Activated effector memory CD4-positive, alpha-beta T cell treated with anti-CD3 and anti-CD28 coated beads, Interleukin-2, amount 50 U/mL, for 16 hours (primary cell): ENCODE measurements around the gene RSPH10B.
"Not testable (repeated sequence)": the region's sequence is repeated elsewhere in the genome, so short reads cannot be mapped to it uniquely, and the experiment has no call there.

Source experiments
- DNase-seq: peaks from one replicate; pipeline ENCODE4 v3.0.0-alpha.2; 2020

RSPH10B gene

GRCh38 chr7:5970347-5970911 lies at the start of gene RSPH10B:
RSPH10B (minus strand) TSS chr7:5970689; CDS start chr7:5967116, 3,573 bp downstream.
- not testable (repeated sequence) for DNase-seq

- DNase-seq: no peak
These were observed 46.1 kb upstream of the RSPH10B start for GRCh38 chr7:6016653-6016966.

GRCh38 chr7:6015917-6016652 lies 45.6 kb upstream of the RSPH10B start:
- no peak for DNase-seq

DNA sequence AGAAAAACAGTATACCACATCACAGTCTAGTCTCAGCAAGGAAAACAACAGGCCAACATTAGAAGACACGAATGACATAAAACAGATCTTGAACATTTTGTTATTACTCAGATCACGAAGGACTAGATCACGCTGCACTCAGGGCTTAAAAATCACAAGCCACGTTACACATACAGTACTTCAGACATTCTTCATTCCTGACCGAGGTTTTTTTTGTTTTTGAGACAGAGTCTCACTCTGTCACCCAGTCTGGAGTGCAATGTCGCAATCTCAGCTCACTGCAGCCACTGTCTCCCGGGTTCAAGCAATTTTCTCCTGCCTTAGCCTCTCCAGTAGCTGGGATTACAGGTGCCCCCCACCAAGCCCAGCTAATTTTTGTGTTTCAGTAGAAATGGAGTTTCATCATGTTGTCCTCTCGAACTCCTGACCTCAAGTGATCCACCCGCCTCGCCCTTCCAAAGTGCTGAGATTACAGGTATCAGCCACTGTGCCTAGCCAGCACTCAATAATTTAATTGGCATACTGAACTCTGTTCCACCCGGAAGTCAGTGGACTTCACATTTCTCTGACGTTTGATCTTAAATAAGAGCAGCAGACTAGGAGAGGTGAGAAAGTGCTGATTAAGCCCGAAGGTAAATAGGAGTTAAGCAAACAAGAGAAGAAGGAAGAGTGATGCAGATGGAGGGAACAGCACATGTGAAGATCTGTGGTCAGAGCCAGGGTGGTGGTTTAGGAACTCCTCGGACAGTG lies 42.0 kb upstream of the RSPH10B start:
- DNase-seq: no peak

- no peak for DNase-seq
These were observed 41.1 kb upstream of the RSPH10B start for GRCh38 chr7:6011541-6011940.

DNA sequence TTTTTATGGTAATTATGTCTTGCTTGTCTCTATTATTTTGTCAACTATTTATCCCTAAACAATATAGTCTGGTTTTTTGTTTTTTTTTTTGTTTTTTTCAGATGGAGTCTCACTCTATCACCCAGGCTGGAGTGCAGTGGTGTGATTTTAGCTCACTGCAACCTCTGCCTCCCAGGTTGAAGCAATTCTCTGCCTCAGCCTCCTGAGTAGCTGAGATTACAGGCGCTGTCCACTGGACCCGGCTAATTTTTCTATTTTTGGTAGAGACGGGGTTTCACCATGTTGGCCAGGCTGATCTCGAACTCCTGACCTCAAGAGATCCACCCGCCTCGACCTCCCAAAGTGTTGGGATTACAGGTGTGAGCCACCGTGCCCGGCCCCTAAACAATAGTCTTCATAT lies 39.9 kb upstream of the RSPH10B start:
- peak; percentile 55 for DNase-seq

- peak; percentile 99 for DNase-seq
These were observed 38.5 kb upstream of the RSPH10B start, which contains the start of the genes AIMP2 and PMS2 for GRCh38 chr7:6008668-6009611. AIMP2 (plus strand) TSS chr7:6009272; CDS start chr7:6009364, 92 bp downstream. PMS2 (minus strand) TSS chr7:6009049; CDS start chr7:6009019, 30 bp downstream.

GRCh38 chr7:6007835-6008590 lies 37.5 kb upstream of the RSPH10B start:
- not testable (repeated sequence) for DNase-seq

GRCh38 chr7:6007386-6007785 lies 36.9 kb upstream of the RSPH10B start:
- no peak for DNase-seq

DNA sequence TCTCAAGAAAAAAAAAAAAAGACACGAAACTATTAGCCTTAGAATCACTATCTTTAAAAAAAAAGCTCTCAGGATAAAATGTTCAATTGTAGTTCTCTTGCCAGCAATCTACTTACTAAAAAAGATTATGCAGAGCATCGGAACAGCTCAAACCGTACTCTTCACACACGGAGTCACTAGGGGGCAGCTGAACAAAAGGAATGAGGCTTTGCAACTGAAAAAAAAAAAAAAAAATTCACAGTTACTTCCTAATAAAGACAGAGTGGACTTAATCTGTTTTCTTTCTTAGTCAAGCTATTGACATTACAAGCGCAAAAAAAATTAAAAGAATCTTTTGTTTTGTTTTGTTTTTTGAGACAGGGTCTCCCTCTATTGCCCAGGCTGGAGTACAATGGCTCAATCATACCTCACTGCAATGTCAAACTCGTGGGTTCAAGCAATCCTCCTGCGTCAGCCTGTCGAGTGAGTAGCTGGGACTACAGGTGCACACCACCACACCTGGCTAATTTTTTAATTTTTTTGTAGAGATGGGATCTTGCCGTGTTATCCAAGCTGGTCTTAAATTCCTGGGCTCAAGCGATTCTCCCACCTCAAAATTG lies 26.8 kb upstream of the RSPH10B start:
- DNase-seq: peak; percentile 73

GRCh38 chr7:5987061-5987460 lies 16.6 kb upstream of the RSPH10B start:
- DNase-seq: not testable (repeated sequence)

- DNase-seq: not testable (repeated sequence)
These were observed 9.3 kb upstream of the RSPH10B start for GRCh38 chr7:5979680-5980314.

GRCh38 chr7:5973580-5973979 lies 3.1 kb upstream of the RSPH10B start:
- not testable (repeated sequence) for DNase-seq

GRCh38 chr7:5963810-5964209 lies 6.7 kb downstream of the RSPH10B start:
- not testable (repeated sequence) for DNase-seq

DNA sequence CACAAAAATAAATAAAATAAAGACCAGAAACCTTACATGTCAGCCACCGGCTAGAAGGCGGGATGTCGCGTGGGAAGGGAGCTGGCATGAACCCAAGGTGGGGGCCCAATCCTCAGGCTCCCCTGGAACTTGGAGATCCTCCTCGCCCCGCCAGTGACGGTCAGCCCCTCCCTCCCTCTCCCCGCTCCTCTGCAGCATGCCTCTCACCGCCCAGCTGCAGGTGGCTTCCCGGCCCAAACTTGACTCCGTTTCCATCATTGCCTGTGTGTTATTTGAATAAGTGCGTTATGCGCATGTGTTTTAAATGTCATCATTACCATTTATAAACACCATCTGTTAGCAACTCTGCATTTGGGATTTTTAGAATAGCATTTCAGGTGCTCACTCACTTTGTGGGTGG lies 7.3 kb downstream of the RSPH10B start:
- DNase-seq: not testable (repeated sequence)

DNA sequence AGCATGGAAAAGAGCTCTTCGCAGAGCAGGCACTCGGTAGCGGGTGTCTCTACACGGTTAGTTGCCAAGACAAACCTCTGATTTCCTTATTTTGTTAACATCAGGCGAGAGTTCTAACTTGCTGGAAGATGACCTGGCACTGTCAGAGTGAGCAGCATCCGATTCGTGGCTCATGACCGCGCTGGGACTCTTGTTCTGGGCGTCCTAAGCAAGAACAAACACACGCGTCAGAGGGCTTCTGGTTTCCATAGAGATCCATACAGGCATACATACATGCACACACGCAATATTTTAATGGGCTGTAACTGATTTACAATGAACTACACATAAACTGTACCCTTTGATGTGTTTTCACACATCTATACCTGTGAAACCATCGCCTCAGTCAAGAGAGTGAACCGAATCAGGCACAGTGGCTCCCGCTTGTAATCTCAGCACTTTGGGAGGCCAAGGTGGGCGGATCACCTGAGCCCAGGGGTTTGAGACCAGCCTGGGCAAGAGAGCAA lies 35.5 kb downstream of the RSPH10B start:
- not testable (repeated sequence) for DNase-seq

GRCh38 chr7:5931905-5932644 lies 38.4 kb downstream of the RSPH10B start:
- DNase-seq: not testable (repeated sequence)

- not testable (repeated sequence) for DNase-seq
These were observed 39.2 kb downstream of the RSPH10B start for GRCh38 chr7:5931250-5931649.

GRCh38 chr7:5930290-5930689 lies 40.2 kb downstream of the RSPH10B start:
- DNase-seq: not testable (repeated sequence)
